DOHH2 (cell line): Measurements from ENCODE around the gene PCBP3.

Experiments used
- H3F3A ChIP-seq: fragments of 200-600 bp; sonication (generic), shearing (Covaris generic); 2 replicates; pipeline ENCODE4 v1.6.0; 2016; ENCODE audit warnings: antibody characterized with exemption, mild to moderate bottlenecking; ENCODE audit not compliant: control insufficient read depth, insufficient read depth
- H3K27ac ChIP-seq: fragments of 200-600 bp; sonication (generic); 2 replicates; pipeline ENCODE4 v1.5.1; 2014; ENCODE audit warnings: low read depth, mild to moderate bottlenecking, low read length, moderate library complexity
- H3K27me3 ChIP-seq: fragments of 200-600 bp; sonication (generic); 2 replicates; pipeline ENCODE4 v1.6.1; 2014; ENCODE audit warnings: mild to moderate bottlenecking, low read length, mixed read lengths; ENCODE audit not compliant: control insufficient read depth
- H3K36me3 ChIP-seq: fragments of 200-600 bp; sonication (generic); 2 replicates; pipeline ENCODE4 v1.6.1; 2014; ENCODE audit warnings: mild to moderate bottlenecking, low read length, moderate library complexity, mixed read lengths; ENCODE audit not compliant: control insufficient read depth
- H3K4me1 ChIP-seq: fragments of 200-600 bp; sonication (generic); 2 replicates; pipeline ENCODE4 v1.6.1; 2014; ENCODE audit warnings: mild to moderate bottlenecking, low read length, mixed read lengths; ENCODE audit not compliant: control insufficient read depth
- H3K4me2 ChIP-seq: fragments of 200-600 bp; sonication (generic); 2 replicates; pipeline ENCODE4 v1.6.0; 2014; ENCODE audit warnings: mild to moderate bottlenecking, low read length, moderate library complexity
- H3K4me3 ChIP-seq: fragments of 200-600 bp; sonication (generic); 2 replicates; pipeline ENCODE4 v1.5.1; 2014; ENCODE audit warnings: mild to moderate bottlenecking, low read length, mixed read lengths
- H3K79me2 ChIP-seq: fragments of 200-600 bp; sonication (generic); 2 replicates; pipeline ENCODE4 v1.6.1; 2014; ENCODE audit warnings: mild to moderate bottlenecking, low read length, mixed read lengths; ENCODE audit not compliant: control insufficient read depth
- H3K9me2 ChIP-seq: fragments of 200-600 bp; sonication (generic); replicated peaks from 2 replicates; pipeline ENCODE4 v1.6.1; 2014; ENCODE audit warnings: mild to moderate bottlenecking, low read length, mixed read lengths; ENCODE audit not compliant: control insufficient read depth
- H3K9me3 ChIP-seq: fragments of 200-600 bp; sonication (generic); 2 replicates; pipeline ENCODE4 v1.6.1; 2014; ENCODE audit warnings: antibody characterized with exemption, low read length, mixed read lengths; ENCODE audit not compliant: control insufficient read depth, insufficient read depth
- H4K20me1 ChIP-seq: fragments of 200-600 bp; sonication (generic); 2 replicates; pipeline ENCODE4 v1.6.0; 2014; ENCODE audit warnings: low read depth, mild to moderate bottlenecking, antibody characterized with exemption, low read length, moderate library complexity; ENCODE audit not compliant: control insufficient read depth, insufficient read depth
- CTCF ChIP-seq: fragments of 200-600 bp; sonication (generic); IDR thresholded peaks from one replicate; pipeline ENCODE4 v1.5.1; 2014; ENCODE audit warnings: antibody characterized with exemption, mild to moderate bottlenecking, low read depth, low read length; ENCODE audit not compliant: poor library complexity, severe bottlenecking
- EZH2phosphoT487 ChIP-seq: fragments of 200-600 bp; sonication (generic); IDR thresholded peaks from 2 replicates; pipeline ENCODE4 v1.6.1; 2017; ENCODE audit warnings: borderline replicate concordance, mild to moderate bottlenecking, antibody characterized with exemption, low read length, moderate library complexity, mixed read lengths

Gene PCBP3

GRCh38 chr21:45902292-45902995, 258.9 kb downstream of the PCBP3 start:
- Histone ChIP-seq H3K36me3 (no peaks in the 10 kb centered on the region), H3K4me1 (no peaks in the 10 kb centered on the region), H3K9me2 (no peaks in the 10 kb centered on the region), H3K27me3 (no peaks in the 10 kb centered on the region), H3K9me3 (no peaks in the 10 kb centered on the region), H3K79me2 (no peaks in the 10 kb centered on the region), H4K20me1 (no peaks in the 10 kb centered on the region), H3K4me2 (no peak overlapping the region), H3K4me3 (no peak overlapping the region), H3K27ac (no peak overlapping the region), H3F3A (no peaks in the 10 kb centered on the region)
- no peak for TF ChIP-seq CTCF
- no peak for TF ChIP-seq EZH2phosphoT487

GRCh38 chr21:45905196-45905595, 261.7 kb downstream of the PCBP3 start:
- Histone ChIP-seq H3K4me2 (no peak overlapping the region), H3K36me3 (no peaks in the 10 kb centered on the region), H3K27ac (no peak overlapping the region), H3K9me3 (no peaks in the 10 kb centered on the region), H3K27me3 (no peaks in the 10 kb centered on the region), H3F3A (no peaks in the 10 kb centered on the region), H3K9me2 (no peaks in the 10 kb centered on the region), H3K79me2 (no peaks in the 10 kb centered on the region), H3K4me1 (no peaks in the 10 kb centered on the region), H4K20me1 (no peaks in the 10 kb centered on the region), H3K4me3 (no peak overlapping the region)
- TF ChIP-seq CTCF: no peak
- TF ChIP-seq EZH2phosphoT487: no peak

GRCh38 chr21:45906196-45906805, 262.8 kb downstream of the PCBP3 start:
- Histone ChIP-seq H3K36me3 (no peaks in the 10 kb centered on the region), H3K4me3 (no peak overlapping the region), H3F3A (no peaks in the 10 kb centered on the region), H3K27me3 (no peaks in the 10 kb centered on the region), H4K20me1 (no peaks in the 10 kb centered on the region), H3K9me3 (no peaks in the 10 kb centered on the region), H3K9me2 (no peaks in the 10 kb centered on the region), H3K79me2 (no peaks in the 10 kb centered on the region), H3K4me1 (no peaks in the 10 kb centered on the region), H3K4me2 (no peak overlapping the region), H3K27ac (no peak overlapping the region)
- no peak for TF ChIP-seq CTCF
- TF ChIP-seq EZH2phosphoT487: no peak
